LHCN-M2 (cell line): ENCODE results near the gene KIRREL2. TPM values are rescaled to one million over a fixed set of nuclear protein-coding genes. Genes with fewer than 3 reads are reported as not detected.

ENCODE experiments used
- total RNA-seq: library from RNA; depleted of rRNA; stranded (reverse); fragments of >200 nt; gene quantifications from 2 replicates; pipeline ENCODE4 v1.2.3, GENCODE V29; 2014; rRNA removed

Gene KIRREL2
- total RNA-seq, 1 experiment from 2014 or later, result not detected

Other genes with a start within 250 kb of the KIRREL2 start
- gene HAUS5, start 244.2 kb upstream of the KIRREL2 start, total RNA-seq, result 17.4 and 21.0 TPM in 2 replicates
- 101 and 103 TPM in 2 replicates for gene RBM42, start 227.9 kb upstream of the KIRREL2 start, total RNA-seq
- 0.46 and 1.5 TPM in 2 replicates for gene ETV2, start 215.2 kb upstream of the KIRREL2 start, total RNA-seq
- gene COX6B1, start 208.6 kb upstream of the KIRREL2 start, total RNA-seq, result 383 and 482 TPM in 2 replicates
- 0.17 TPM in 1 of 2 replicates, not detected in the other for gene UPK1A, start 190.4 kb upstream of the KIRREL2 start, total RNA-seq
- not detected in 2 replicates for gene ZBTB32, start 152.4 kb upstream of the KIRREL2 start, total RNA-seq
- gene KMT2B, start 138.9 kb upstream of the KIRREL2 start, total RNA-seq, result 9.8 and 10.8 TPM in 2 replicates
- gene IGFLR1, start 114.5 kb upstream of the KIRREL2 start, total RNA-seq, result 5.1 and 11.7 TPM in 2 replicates
- 12.2 and 12.4 TPM in 2 replicates for gene U2AF1L4, start 111.5 kb upstream of the KIRREL2 start, total RNA-seq
- gene PSENEN, start 111.3 kb upstream of the KIRREL2 start, total RNA-seq, result 35.2 and 35.6 TPM in 2 replicates
- gene LIN37, start 108.3 kb upstream of the KIRREL2 start, total RNA-seq, result 16.9 and 18.7 TPM in 2 replicates
- 0.29 TPM in 1 of 2 replicates, not detected in the other for gene HSPB6, start 99.9 kb upstream of the KIRREL2 start, total RNA-seq
- gene PROSER3, start 98.7 kb upstream of the KIRREL2 start, total RNA-seq, result 7.2 and 8.2 TPM in 2 replicates
- gene ARHGAP33, start 81.3 kb upstream of the KIRREL2 start, total RNA-seq, result 6.4 and 6.6 TPM in 2 replicates
- gene PRODH2, start 44.1 kb upstream of the KIRREL2 start, total RNA-seq, result not detected in 2 replicates
- gene NPHS1, start 4.4 kb upstream of the KIRREL2 start, total RNA-seq, result not detected in 2 replicates
- gene APLP1, start 11.7 kb downstream of the KIRREL2 start, total RNA-seq, result 38.3 and 47.1 TPM in 2 replicates
- gene NFKBID, start 43.6 kb downstream of the KIRREL2 start, total RNA-seq, result 2.8 and 3.3 TPM in 2 replicates
- gene HCST, start 45.6 kb downstream of the KIRREL2 start, total RNA-seq, result not detected in 2 replicates
- not detected in 2 replicates for gene TYROBP, start 51.4 kb downstream of the KIRREL2 start, total RNA-seq
- 6.5 and 8.3 TPM in 2 replicates for gene LRFN3, start 79.5 kb downstream of the KIRREL2 start, total RNA-seq
- gene SDHAF1, start 138.3 kb downstream of the KIRREL2 start, total RNA-seq, result 24.7 and 28.6 TPM in 2 replicates
- 0.23 TPM in 1 of 2 replicates, not detected in the other for gene SYNE4, start 151.9 kb downstream of the KIRREL2 start, total RNA-seq
- gene ALKBH6, start 157.3 kb downstream of the KIRREL2 start, total RNA-seq, result 32.6 and 39.6 TPM in 2 replicates
- gene CLIP3, start 176.0 kb downstream of the KIRREL2 start, total RNA-seq, result 5.3 and 6.3 TPM in 2 replicates
- 10.8 and 12.5 TPM in 2 replicates for gene THAP8, start 197.4 kb downstream of the KIRREL2 start, total RNA-seq
- 22.0 and 23.6 TPM in 2 replicates for gene WDR62, start 198.0 kb downstream of the KIRREL2 start, total RNA-seq